HEK293T (cell line): Measurements from ENCODE around the gene FAM120C.

ENCODE experiments used
- ELF4 ChIP-seq: fragments of 450-650 bp; IDR thresholded peaks from 2 replicates; pipeline ENCODE4 v1.6.1; 2017; ENCODE audit warnings: antibody characterized with exemption
- FOXK2 ChIP-seq: fragments of 450-650 bp; IDR thresholded peaks from 2 replicates; pipeline ENCODE4 v1.6.1; 2016; ENCODE audit warnings: mild to moderate bottlenecking
- FOXM1 ChIP-seq: fragments of 450-650 bp; IDR thresholded peaks from 2 replicates; pipeline ENCODE4 v1.6.1; 2017; ENCODE audit warnings: mild to moderate bottlenecking, borderline replicate concordance
- SP1 ChIP-seq: fragments of 450-650 bp; IDR thresholded peaks from 2 replicates; pipeline ENCODE4 v1.6.1; 2017

DNA sequence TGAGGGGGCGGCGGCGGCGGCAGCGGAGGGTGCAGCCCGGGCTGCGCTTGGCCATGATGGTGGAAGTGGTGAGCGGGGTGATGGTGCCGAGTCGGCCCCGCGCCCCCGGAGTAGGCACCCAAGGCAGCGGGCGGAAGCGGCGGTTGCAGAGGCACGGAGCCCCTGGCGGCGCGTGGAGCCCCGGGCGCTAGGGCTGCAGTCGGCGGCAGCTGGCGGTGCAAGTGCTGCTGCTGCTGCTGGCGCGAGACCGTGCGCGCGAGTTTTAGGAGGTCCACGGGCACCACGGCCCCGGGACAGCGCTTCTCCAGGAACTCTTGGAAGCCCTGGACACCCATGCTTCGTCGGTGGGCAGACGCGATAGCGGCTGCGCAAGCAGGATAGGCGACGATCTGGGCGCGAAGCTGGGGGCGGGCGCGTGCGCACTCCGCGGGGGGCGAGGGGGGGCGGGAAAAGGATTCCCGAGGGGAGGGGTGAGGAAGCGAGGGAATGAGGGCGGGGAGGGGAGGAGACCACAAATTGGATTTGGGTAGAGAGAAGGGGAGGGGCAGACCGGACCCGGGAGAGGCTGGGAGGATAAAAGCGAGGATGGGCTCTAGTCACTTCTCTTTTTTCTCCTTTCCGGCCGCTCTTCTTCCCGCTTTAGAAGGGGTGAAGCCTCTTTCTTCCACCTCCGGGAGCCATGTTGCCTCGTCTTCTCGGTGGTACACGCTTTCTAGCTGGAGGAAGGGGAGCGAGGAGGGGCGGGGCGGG lies at the start of gene FAM120C:
- no peak for TF ChIP-seq SP1
- TF ChIP-seq FOXK2, result no peak
- no peak for TF ChIP-seq FOXM1
- TF ChIP-seq ELF4, result no peak
